Measurements from ENCODE around the gene JMJD7.

- no peak for TF ChIP-seq THRAP3 (IDR thresholded peaks at IDR 0.05; ENCODE audit: borderline replicate concordance)
- no peak for TF ChIP-seq ESRRA (IDR thresholded peaks at IDR 0.05; ENCODE audit: borderline replicate concordance, low read depth)
- TF ChIP-seq JUNB (CRISPR knock-in tag; conservative IDR thresholded peaks at IDR 0.05) = no peak
These were observed 56.6 kb downstream of the JMJD7 start for GRCh38 chr15:41884458-41884857.
